Gastroesophageal sphincter (tissue), 3 donors: ENCODE results near the gene HSPBP1.

ENCODE experiments used
- CTCF ChIP-seq, 4 experiments: fragments of 200-600 bp in 2 of 4; fragments of 450-650 bp in 2 of 4; sonication (generic) in 1 of 4; IDR thresholded peaks; one replicate each; pipeline ENCODE4 v1.5.1; 2017 to 2019; ENCODE audit warnings: antibody characterized with exemption in 4 of 4, mild to moderate bottlenecking in 2 of 4, moderate library complexity in 2 of 4
- EP300 ChIP-seq: sonication (generic); formaldehyde crosslinking; IDR thresholded peaks from one replicate; pipeline ENCODE4 v1.6.1; 2017; ENCODE audit warnings: antibody characterized with exemption, mild to moderate bottlenecking
- POLR2A ChIP-seq, 2 donors: fragments of 450-650 bp; IDR thresholded peaks; one replicate each; pipeline ENCODE4 v1.6.1; 2017; ENCODE audit warnings: antibody characterized with exemption in 2 of 2, mild to moderate bottlenecking in 2 of 2, moderate library complexity in 1 of 2
- POLR2AphosphoS5 ChIP-seq: sonication (generic); formaldehyde crosslinking; IDR thresholded peaks from one replicate; pipeline ENCODE4 v1.6.1; 2017; ENCODE audit warnings: antibody characterized with exemption

DNA sequence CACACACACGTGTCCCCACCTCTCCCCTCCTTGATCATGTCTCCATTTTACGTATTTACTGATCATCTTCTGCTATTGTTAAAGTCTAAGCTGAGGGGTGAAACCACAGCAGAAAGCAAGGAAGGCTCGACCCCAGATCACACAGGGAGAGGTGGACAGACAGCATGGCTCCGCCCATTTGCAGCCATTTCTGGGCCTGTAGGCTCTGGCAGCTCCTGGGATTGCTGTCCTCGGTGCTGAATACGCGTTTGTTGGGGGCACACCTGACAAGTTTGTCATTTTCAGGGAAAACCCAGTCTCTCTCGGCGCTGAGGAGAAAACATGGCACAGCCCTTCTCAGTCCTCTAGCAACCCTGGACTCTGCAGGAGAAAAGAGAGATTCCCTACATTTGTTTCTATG is 59.4 kb downstream of the HSPBP1 start:
- TF ChIP-seq POLR2A (IDR thresholded peaks at IDR 0.05), result no peak
- no peak for TF ChIP-seq CTCF (IDR thresholded peaks at IDR 0.05)
- TF ChIP-seq EP300, result no peak
- TF ChIP-seq POLR2AphosphoS5, result no peak
